ENCODE data around the gene GPR27. TPM values are rescaled to one million over a fixed set of nuclear protein-coding genes. Genes with fewer than 3 reads are reported as not detected.

Gene GPR27
- total RNA-seq, 1 donor from 2014 or later: 4.4 TPM

DNA sequence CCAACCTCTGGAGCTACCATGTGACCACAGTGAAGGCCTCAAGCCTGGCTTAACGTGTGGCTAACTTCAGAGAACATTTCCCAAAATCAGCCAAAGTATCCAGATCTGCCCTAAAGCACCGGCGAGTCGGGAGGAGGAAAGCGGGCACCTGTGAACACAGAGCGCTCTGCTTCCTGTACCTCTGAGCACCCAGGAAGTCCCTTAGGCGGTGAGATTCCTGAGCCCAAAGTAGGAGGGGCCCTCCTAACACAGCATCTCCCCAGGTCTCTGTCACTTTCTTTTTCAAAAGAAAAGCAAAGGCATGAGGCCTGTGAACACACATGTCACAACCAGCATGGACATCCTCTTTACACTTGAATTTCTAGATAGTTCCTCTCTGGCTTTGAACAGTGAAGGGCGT is 27.5 kb upstream of the GPR27 start:
- no peak for ATAC-seq
- intact Hi-C loops (cut with micrococcal nuclease): no loop called here
- no peak for DNase-seq

DNA sequence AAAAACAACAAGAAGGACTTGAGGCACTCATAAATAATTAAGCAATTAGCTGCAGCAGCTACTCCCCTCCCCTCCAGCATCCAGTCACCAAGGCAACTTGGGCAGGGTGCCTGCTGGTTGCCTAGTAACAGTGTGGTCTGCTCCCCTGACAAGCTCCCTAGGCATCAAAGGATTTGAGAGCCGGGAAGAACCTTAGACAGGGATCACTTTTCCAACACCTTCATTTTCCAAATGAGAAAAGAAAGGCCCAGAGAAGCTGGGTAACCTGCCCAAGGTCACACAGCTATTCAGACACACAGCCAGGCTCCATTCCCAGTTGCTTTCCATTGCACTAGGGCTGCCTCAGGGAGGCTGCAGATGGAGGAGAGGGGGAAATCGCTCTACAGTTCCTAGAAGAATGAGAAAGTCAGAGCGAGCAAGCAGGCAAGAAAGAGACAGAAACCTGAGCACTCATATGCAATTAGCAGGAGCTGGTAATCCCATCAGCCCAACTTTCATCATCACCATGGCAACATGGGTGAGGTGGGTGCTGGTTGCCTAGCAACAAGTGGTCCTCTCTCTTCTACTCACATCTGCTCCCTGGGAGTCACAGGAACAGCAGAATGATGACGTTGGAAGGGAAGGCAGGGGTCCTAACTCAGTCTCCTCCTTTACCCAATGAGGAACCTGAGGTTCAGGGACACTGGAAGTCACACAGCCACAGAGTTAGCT is 24.9 kb upstream of the GPR27 start:
- no peak for DNase-seq
- ATAC-seq: no peak
- intact Hi-C loops (cut with micrococcal nuclease): no loop called here

DNA sequence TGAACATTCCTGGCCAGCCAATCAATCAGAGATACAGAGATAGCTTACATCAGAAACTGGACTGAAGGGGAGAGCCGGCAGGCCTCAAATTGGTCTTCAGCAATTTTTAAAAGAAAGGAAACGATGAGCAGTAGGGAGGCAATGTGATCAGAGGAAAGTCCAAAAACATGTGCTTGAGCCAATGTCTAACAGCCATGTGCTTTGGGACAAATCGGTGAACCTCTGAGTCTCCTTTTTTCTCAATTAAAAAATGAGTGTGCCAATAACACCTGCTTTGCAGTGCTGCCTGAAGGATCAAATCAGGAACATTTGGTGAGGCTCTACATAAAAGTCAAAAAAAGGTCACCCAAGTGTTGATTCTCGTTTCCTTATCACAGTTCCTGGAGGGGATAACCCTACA is 21.0 kb upstream of the GPR27 start:
- DNase-seq (no peak), ATAC-seq (no peak)
- intact Hi-C loops (cut with micrococcal nuclease): no loop called here

DNA sequence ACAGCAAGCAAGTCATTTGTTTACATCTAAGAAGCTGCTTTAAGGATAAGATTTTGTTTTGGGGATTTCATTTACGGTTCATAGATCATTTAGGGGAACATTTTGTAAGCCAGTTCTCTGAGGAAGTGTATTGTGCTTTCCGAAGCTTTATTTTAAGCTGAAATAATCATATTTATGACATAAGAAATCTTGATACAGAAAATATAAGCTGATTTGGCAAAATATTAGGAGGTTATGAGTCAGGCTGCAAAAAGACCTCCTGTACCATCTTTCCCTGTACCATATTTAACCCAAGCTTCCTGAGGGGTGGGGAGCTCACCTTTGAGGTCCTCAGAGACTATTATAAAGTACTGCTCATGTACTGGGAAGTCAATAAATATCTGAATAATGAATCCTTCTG is 20.3 kb upstream of the GPR27 start:
- ATAC-seq (no peak), DNase-seq (no peak)
- intact Hi-C loops (cut with micrococcal nuclease): no loop called here

DNA sequence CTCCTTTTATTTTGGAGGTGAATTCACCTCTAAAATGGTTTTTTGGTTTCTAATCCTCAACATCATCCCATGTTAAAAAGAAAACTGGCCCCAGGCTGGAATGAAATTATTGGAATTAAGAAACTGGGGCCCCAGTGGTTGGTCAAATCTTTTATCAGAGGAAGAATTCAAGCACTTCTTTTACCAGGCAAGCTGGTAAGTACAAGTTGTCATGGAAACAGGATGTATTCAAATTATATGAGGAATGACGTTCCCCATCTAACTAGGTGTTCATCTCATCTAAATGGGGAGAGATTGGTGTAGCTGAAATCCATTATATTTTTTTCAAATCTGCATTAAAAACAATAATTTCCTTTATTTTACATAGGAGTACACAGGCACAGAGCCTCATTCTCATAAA is 18.8 kb upstream of the GPR27 start:
- intact Hi-C loops (cut with micrococcal nuclease): no loop called here
- ATAC-seq (no peak), DNase-seq (no peak)

DNA sequence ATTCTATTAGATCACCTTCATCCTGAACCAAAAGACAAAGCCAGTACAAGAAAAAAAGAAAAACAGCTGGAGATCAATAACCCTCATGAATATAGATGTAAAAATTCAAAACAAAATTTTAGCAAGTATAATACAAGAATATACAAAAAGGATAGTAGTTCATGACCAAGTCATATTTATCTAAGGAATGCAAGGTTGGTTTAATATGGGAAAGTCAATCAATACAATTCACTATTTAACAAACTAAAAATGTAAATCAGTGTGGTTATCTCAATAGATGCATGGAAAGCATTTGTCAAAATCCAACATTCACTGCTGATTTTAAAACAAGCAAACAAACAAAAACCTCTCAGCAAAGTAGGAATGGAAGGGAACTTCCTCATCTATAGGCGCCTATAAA is 11.0 kb upstream of the GPR27 start:
- intact Hi-C loops (cut with micrococcal nuclease): no loop called here

DNA sequence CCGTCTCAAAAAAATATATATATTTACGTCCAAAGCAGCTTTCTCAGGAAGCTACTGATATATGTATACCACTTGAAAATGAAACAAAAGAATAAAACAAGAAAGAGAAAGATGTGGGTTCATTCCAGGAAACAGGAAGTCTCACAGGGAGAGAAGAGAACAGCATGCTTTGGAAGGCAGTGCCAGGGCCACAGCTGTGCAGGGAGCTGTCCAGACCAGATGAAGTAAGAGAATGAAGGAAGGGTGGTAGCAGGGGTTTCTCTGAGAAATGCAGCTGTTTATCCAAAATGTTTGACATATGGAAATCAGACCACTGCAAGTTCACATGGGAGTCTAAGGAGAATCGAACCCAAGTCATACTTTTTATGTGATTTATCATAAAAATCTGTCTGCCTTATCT is 8.9 kb upstream of the GPR27 start:
- DNase-seq (no peak), ATAC-seq (no peak)
- intact Hi-C loops (cut with micrococcal nuclease): no loop called here

More for the DNA sequence above, 11.0 kb upstream of the GPR27 start:
- no peak for ATAC-seq
- no peak for DNase-seq

DNA sequence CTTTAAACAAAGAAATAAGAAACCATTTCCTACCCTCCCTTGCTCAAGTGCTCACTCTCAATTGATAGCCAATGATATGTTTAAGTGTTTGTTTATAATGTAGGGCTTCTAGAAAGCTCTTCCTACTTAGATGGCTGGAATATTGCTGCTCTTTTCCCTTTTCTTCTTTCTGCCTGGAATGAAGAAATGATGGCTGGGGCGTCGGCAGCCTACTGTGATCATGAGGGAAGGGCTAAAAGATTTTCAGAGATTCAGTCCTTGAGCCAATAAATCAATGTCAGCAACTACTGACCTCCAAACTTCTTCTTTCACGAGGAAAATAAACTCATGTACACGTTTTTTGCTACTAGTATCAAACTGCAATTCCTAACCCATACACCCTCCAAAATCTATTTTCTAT is 2.1 kb upstream of the GPR27 start:
- DNase-seq: no peak
- intact Hi-C loops (cut with micrococcal nuclease): no loop called here

DNA sequence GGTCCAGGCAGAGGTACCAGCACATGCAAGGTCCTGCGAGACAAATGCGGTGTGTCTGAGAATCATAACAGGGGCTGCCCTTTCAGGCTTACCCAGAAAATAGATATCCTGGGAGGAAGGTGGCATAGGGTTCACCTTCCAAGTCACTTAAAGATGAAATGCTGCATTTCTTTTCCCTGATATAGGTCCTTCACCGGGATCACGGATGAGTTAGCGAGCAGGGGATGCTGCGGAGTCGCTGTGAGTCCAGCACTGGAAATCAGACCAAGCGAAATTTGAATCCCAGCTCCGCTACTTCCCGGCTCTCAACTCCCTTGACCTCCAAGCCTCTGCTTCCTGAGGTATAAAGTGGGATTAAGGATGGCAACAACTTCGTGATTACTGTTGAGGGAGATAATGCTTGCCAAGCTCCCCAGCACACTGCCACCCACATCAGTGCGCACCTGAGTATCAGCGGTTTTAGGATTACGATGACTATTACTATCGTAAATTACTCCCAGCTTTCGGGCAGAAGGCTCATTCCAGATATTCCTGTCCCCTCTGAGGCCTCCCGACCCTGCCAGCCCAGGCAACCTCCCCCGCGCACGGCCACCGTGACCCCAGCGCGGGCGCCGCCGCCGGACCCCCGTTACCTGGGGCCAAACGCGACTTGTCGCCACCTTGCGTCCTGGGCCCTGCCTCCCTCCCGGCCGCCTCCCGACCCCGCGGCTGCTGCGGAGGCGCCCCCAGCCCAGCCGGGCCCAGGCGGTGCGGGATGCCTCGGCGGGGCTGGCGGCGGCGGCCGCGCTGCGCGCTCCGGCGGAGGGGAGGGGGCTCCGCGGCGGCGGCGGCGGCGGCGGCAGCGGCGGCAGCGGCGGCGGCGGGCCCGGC is 589 bp upstream of the GPR27 start:
- DNase-seq: no peak
- no peak for ATAC-seq

More for the DNA sequence above, 2.1 kb upstream of the GPR27 start:
- no peak for ATAC-seq

DNA sequence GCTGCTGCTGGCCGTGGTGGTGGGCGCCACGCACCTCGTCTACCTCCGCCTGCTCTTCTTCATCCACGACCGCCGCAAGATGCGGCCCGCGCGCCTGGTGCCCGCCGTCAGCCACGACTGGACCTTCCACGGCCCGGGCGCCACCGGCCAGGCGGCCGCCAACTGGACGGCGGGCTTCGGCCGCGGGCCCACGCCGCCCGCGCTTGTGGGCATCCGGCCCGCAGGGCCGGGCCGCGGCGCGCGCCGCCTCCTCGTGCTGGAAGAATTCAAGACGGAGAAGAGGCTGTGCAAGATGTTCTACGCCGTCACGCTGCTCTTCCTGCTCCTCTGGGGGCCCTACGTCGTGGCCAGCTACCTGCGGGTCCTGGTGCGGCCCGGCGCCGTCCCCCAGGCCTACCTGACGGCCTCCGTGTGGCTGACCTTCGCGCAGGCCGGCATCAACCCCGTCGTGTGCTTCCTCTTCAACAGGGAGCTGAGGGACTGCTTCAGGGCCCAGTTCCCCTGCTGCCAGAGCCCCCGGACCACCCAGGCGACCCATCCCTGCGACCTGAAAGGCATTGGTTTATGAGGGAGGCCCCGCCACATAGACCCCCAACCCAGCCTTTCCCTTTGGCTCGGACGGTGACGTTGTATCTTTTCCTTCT is 1.1 kb downstream of the GPR27 start:
- DNase-seq: peak; percentile 30
- intact Hi-C loops (cut with micrococcal nuclease): no loop called here
- ATAC-seq: no peak

More for the DNA sequence above, 589 bp upstream of the GPR27 start:
- intact Hi-C loops (cut with micrococcal nuclease): no loop called here

DNA sequence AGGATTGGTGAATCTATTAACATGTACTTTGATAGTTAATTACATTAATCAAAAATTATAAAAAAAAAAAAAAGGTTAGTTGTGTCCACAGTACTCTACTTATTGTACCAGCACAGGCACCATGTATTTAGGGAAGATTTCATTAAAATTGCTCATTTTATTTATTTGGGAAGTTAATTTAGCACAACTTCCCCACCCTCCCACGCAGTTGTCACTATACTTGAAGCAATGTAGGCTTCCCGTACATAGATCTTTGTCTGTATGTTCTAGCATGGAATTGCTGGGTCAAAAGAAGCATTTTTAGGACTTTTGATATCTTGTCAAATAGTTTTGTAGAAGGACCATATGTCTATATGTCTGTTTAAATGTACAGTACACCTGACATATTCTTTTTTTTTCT is 4.4 kb downstream of the GPR27 start:
- ATAC-seq (no peak), DNase-seq (no peak)
- intact Hi-C loops (cut with micrococcal nuclease): no loop called here

DNA sequence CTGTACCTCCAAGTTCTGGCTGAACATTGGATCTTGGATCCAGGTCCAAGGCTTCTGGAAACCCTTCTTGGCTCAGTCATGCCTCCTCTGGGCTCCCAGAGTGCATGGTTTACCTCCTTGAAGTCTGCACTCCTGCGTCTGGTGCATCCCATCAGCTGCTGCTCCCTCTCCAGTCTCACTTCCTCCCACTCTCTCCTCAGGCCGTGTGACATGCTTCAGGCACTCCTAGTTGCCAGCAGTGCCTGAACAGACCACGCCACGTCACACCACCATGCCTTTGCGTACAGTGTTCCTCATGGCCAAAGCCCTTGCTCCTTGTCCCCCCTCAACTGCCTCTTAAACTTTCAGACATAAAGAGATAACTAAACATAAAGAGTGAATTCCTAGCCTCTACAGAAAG is 5.7 kb downstream of the GPR27 start:
- intact Hi-C loops (cut with micrococcal nuclease): no loop called here
- ATAC-seq (no peak), DNase-seq (no peak)

DNA sequence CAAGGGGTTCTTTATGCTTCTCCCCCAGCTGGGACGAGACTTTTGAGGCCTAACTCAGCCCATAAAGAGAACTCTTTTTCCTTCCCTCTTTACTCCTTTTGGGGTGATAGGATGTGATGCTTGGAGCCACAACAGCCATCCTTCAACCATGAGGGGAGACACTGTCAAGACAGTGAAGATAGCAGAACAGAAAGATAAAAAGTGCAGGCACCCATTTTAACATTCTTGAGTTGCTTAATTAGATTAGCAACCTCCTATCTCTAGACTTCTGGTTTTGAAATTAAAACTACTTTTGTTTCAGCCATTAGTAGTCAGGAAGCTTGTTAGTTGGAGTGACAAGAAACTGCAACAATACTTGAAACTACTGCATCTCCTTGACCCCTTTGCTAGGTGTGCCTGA is 6.5 kb downstream of the GPR27 start:
- ATAC-seq: no peak
- intact Hi-C loops (cut with micrococcal nuclease): no loop called here
- DNase-seq: no peak

DNA sequence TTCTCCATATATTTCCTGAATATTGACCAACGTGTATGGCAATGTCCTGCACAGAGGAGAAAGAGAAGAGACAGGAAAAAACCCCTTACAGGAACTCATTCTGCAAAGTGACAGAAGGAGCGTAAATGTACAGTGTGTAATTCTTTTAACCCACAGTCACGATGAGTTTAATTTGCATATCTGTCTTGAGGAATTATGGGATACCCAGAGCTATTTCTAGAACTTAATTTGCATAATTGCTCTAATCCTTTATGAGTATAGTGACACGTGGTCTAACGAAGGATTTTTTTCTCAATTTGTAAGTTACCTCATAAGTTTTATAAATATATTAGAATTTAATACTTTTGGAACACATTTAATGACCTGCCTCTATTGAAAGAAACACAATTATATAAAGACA is 9.8 kb downstream of the GPR27 start:
- intact Hi-C loops (cut with micrococcal nuclease): no loop called here
- no peak for ATAC-seq

DNA sequence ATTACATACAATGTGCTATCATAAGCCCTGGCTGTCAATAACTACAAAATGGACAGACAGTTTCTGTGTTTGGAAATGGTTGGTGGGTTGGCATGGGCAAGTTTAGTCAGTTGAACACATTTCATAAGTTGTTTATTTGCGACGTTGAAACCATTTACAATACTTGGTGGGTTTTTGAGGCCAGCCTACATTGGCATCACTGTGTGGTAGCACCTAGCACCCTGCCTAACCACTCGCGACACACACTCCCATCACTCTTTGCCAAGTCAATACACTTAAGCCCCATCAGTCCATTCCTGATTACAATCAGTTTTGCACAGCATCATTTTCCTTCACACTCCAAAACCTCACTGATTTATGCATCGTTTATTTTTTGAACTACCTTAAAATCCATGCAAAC is 17.5 kb downstream of the GPR27 start:
- DNase-seq: no peak

More for the DNA sequence above, 9.8 kb downstream of the GPR27 start:
- no peak for DNase-seq

DNA sequence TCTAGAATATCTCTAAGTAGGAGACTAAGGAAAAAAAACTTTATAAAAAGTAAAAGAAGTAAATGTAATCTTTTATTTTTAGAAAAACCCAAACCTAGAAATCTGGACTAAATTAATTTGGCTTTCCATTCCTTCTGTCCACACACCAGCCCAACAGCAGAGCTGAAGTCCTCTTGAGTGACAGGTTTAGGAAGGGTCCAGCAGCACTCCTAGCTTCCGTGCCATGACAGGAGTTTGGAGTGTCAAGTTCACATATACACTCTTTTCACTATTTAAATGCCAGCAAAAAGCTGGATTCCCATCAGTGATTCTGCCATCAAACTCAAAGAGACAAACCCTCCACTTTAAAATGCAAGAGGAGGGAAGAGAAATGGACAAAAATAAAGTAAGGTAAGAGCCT is 18.2 kb downstream of the GPR27 start:
- no peak for DNase-seq
- ATAC-seq: no peak
- intact Hi-C loops (cut with micrococcal nuclease): no loop called here

More for the DNA sequence above, 17.5 kb downstream of the GPR27 start:
- intact Hi-C loops (cut with micrococcal nuclease): no loop called here
- ATAC-seq: no peak

DNA sequence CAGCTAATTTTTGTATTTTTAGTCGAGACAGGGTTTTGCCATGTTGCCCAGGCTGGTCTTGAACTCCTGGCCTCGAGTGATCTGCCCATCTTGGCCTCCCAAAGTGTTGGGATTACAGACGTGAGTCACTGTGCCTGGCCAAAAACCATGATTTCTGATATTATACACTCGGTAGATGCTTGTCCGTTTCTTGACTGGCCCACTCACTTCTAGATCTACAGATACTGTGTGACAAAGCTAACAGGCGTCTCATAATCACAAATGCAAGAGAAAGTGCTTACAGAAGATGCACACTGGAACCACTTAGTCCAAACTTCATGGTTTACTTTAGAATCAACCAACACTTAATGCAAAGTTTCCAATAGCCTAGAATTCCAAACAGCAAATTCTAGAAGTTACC is 22.9 kb downstream of the GPR27 start:
- ATAC-seq (no peak), DNase-seq (no peak)
- intact Hi-C loops (cut with micrococcal nuclease): no loop called here

DNA sequence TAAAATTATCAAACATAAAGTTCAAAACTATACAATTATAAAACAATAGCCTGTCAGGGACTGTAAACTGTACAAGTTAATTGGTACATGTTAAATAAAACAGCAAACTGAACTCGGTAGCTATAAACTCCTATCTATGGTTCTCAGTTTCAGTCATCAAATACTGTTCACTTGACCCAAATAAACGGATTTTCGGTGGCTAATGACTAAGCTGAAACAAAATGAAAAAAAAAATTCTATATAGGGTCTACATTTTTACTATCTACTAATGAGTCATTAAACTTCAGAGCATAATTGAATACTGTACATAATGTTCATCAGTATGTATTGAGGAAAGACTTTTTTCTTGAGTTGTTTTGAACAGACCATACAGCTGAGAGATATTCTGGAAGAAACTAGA is 24.7 kb downstream of the GPR27 start:
- DNase-seq: no peak
- intact Hi-C loops (cut with micrococcal nuclease): no loop called here
- no peak for ATAC-seq

DNA sequence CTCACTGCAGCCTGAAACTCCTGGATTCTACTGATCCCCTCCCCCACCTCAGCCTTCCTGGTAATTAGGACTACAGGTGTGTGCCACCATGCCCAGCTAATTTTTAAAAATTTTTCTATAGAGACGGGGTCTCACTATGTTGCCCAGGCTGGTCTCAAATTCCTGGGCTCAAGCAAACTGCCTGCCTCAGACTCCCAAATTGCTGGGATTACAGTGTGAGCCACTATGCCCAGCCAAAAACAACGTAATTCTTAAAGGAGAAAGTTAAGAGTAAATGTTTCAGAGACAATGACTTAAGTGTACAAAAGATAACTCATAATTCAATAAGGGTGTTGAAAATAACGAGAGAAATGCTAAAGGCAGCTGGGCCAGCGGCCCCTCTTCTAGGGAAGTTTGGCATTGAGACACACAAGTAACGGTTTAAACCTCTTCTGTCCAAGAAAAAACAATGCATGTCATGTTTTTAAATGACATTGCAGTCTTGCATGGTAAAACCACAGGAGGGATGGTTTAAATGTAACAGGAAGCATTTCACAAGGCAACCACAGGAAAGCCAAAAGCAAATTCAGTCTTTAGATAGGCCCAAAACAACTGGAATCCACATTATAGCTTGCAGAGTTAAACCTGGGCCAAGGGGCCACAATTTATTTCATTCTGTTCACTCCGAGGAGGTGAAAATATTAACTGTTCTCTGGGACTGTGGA is 26.2 kb downstream of the GPR27 start:
- DNase-seq (no peak), ATAC-seq (no peak)
- intact Hi-C loops (cut with micrococcal nuclease): no loop called here

DNA sequence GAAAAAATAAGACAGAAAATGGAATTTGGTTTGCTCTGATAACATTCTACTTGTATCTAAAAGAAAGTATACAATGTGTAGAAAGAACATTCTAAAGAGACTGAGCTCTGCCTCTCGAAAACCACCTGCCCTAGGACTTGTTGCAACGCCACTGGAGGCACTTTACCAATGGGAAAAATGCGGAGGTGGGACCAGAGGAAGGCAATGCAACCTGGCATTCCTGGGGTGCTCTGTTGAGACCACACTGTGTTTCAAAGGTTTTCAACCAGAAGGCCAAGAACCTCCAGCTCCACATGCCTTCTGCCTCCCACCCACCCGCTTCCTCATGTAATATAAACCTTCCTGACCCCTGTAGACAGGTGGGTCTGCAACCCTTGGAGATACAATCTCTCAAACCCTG is 26.8 kb downstream of the GPR27 start:
- ATAC-seq: no peak
- intact Hi-C loops (cut with micrococcal nuclease): no loop called here
- no peak for DNase-seq
